Measurements from ENCODE around the gene AEBP2. TPM values are rescaled to one million over a fixed set of nuclear protein-coding genes. Genes with fewer than 3 reads are reported as not detected.

AEBP2 gene
- total RNA-seq, 2 donors from 2014 or later: 25.1 to 25.7 TPM

- ATAC-seq: no peak
- intact Hi-C loops (cut with DNase I): no loop called here
- Histone ChIP-seq H3K27me3 (no peaks in the 10 kb centered on the region), H3K9me3 (no peaks in the 10 kb centered on the region), H3K4me1 (no peaks in the 10 kb centered on the region), H3K4me3 (no peak overlapping the region), H3K27ac (no peak overlapping the region), H3K36me3 (replicated peaks in 1 of 2; ENCODE audit: insufficient read depth in 1 of 2, low read depth in 2 of 2) (no peaks in the 10 kb centered on the region)
- DNase-seq: no peak
- no peak for TF ChIP-seq POLR2A (IDR thresholded peaks at IDR 0.05)
- no peak for TF ChIP-seq CTCF (IDR thresholded peaks at IDR 0.05)
- 67 to 97% methylated on average over 6 of the region's 6 CpGs for WGBS, 2 donors
Measured at GRCh38 chr12:19451196-19451595, 11.9 kb downstream of the AEBP2 start.

GRCh38 chr12:19453961-19454360 is 14.7 kb downstream of the AEBP2 start:
- 86 to 87% methylated on average over 7 of the region's 7 CpGs for WGBS, 2 donors
- H3K27me3 ChIP-seq: no peaks in the 10 kb centered on the region
- H3K36me3 ChIP-seq (replicated peaks in 1 of 2; ENCODE audit: insufficient read depth in 1 of 2, low read depth in 2 of 2): no peaks in the 10 kb centered on the region
- intact Hi-C loops (cut with DNase I): no loop called here
- TF ChIP-seq CTCF (IDR thresholded peaks at IDR 0.05): no peak
- TF ChIP-seq POLR2A (IDR thresholded peaks at IDR 0.05): no peak
- H3K4me1 ChIP-seq: no peaks in the 10 kb centered on the region
- no peak overlapping the region for H3K4me3 ChIP-seq
- no peaks in the 10 kb centered on the region for H3K9me3 ChIP-seq
- ATAC-seq (no peak), DNase-seq (no peak)
- no peak overlapping the region for H3K27ac ChIP-seq

- Histone ChIP-seq H3K4me1 (no peaks in the 10 kb centered on the region), H3K4me3 (no peak overlapping the region), H3K27me3 (no peaks in the 10 kb centered on the region), H3K9me3 (no peaks in the 10 kb centered on the region), H3K27ac (no peak overlapping the region), H3K36me3 (replicated peaks in 1 of 2; ENCODE audit: insufficient read depth in 1 of 2, low read depth in 2 of 2) (no peaks in the 10 kb centered on the region)
- intact Hi-C loops (cut with DNase I): no loop called here
- 87 to 88% methylated on average over 2 of the region's 2 CpGs for WGBS, 2 donors
- TF ChIP-seq POLR2A (IDR thresholded peaks at IDR 0.05) (no peak), CTCF (IDR thresholded peaks at IDR 0.05) (no peak)
- ATAC-seq: no peak
- DNase-seq: no peak
Measured at GRCh38 chr12:19454837-19455236, 15.5 kb downstream of the AEBP2 start.

- ATAC-seq (no peak), DNase-seq (no peak)
- H3K4me3 ChIP-seq: no peak overlapping the region
- H3K27me3 ChIP-seq: no peaks in the 10 kb centered on the region
- H3K9me3 ChIP-seq: no peaks in the 10 kb centered on the region
- intact Hi-C loops (cut with DNase I): no loop called here
- WGBS, 2 donors: 86 to 95% methylated on average over 7 of the region's 7 CpGs
- H3K4me1 ChIP-seq: no peaks in the 10 kb centered on the region
- TF ChIP-seq CTCF (IDR thresholded peaks at IDR 0.05): no peak
- no peak for TF ChIP-seq POLR2A (IDR thresholded peaks at IDR 0.05)
- no peak overlapping the region for H3K27ac ChIP-seq
- no peaks in the 10 kb centered on the region for H3K36me3 ChIP-seq (replicated peaks in 1 of 2; ENCODE audit: insufficient read depth in 1 of 2, low read depth in 2 of 2)
Measured at GRCh38 chr12:19456176-19456575, 16.9 kb downstream of the AEBP2 start.

GRCh38 chr12:19457561-19457960 is 18.3 kb downstream of the AEBP2 start:
- Histone ChIP-seq H3K4me1 (no peaks in the 10 kb centered on the region), H3K9me3 (no peaks in the 10 kb centered on the region), H3K36me3 (replicated peaks in 1 of 2; ENCODE audit: insufficient read depth in 1 of 2, low read depth in 2 of 2) (no peaks in the 10 kb centered on the region), H3K27me3 (no peaks in the 10 kb centered on the region), H3K27ac (no peak overlapping the region), H3K4me3 (no peak overlapping the region)
- TF ChIP-seq POLR2A (IDR thresholded peaks at IDR 0.05) (no peak), CTCF (IDR thresholded peaks at IDR 0.05) (no peak)
- ATAC-seq (no peak), DNase-seq (no peak)
- intact Hi-C loops (cut with DNase I): no loop called here
- WGBS, 2 donors: 95 to 97% methylated on average over 6 of the region's 6 CpGs

All from body of pancreas (tissue), 4 donors.